Activated CD4-positive, alpha-beta T cell treated with anti-CD3 and anti-CD28 coated beads, Interleukin-2, amount 50 U/mL, for 1 hour (primary cell): ENCODE results near the gene VPS26A.
A peak's percentile ranks its signal among the peaks of the same experiment; 100 is the strongest.
"Not testable (repeated sequence)": the region's sequence is repeated elsewhere in the genome, so short reads cannot be mapped to it uniquely, and the experiment has no call there.

Experiments used
- DNase-seq: peaks from one replicate; pipeline ENCODE4 v3.0.0-alpha.2; 2020

The VPS26A gene

GRCh38 chr10:69103784-69104183 lies 20.2 kb upstream of the VPS26A start:
- DNase-seq, result no peak

- DNase-seq, result no peak
Observed at GRCh38 chr10:69104994-69105790, 18.8 kb upstream of the VPS26A start.

- DNase-seq, result no peak
Observed at GRCh38 chr10:69107176-69107490, 16.8 kb upstream of the VPS26A start.

- DNase-seq, result no peak
Observed at GRCh38 chr10:69107699-69108098, 16.3 kb upstream of the VPS26A start.

- DNase-seq, result no peak
Observed at GRCh38 chr10:69119896-69120295, 4.1 kb upstream of the VPS26A start.

- no peak for DNase-seq
Observed at GRCh38 chr10:69123306-69123746, 652 bp upstream of the VPS26A start.

GRCh38 chr10:69124563-69125268 lies 738 bp downstream of the VPS26A start:
- DNase-seq, result peak; percentile 41

GRCh38 chr10:69125554-69125953 lies 1.6 kb downstream of the VPS26A start:
- DNase-seq, result no peak

GRCh38 chr10:69130251-69130650 lies 6.3 kb downstream of the VPS26A start:
- DNase-seq, result no peak

GRCh38 chr10:69139961-69140360 lies 16.0 kb downstream of the VPS26A start:
- DNase-seq, result no peak

- no peak for DNase-seq
Observed at GRCh38 chr10:69141304-69141703, 17.3 kb downstream of the VPS26A start.

GRCh38 chr10:69142074-69142473 lies 18.1 kb downstream of the VPS26A start:
- not testable (repeated sequence) for DNase-seq

GRCh38 chr10:69142983-69143382 lies 19.0 kb downstream of the VPS26A start:
- no peak for DNase-seq

GRCh38 chr10:69145329-69145728 lies 21.4 kb downstream of the VPS26A start:
- DNase-seq, result no peak

GRCh38 chr10:69145864-69146263 lies 21.9 kb downstream of the VPS26A start:
- no peak for DNase-seq

GRCh38 chr10:69146759-69147158 lies 22.8 kb downstream of the VPS26A start:
- no peak for DNase-seq

GRCh38 chr10:69151984-69152383 lies 28.0 kb downstream of the VPS26A start:
- DNase-seq, result no peak

- no peak for DNase-seq
Observed at GRCh38 chr10:69153227-69153626, 29.2 kb downstream of the VPS26A start.

- DNase-seq, result no peak
Observed at GRCh38 chr10:69160809-69161241, 36.8 kb downstream of the VPS26A start.

- DNase-seq, result no peak
Observed at GRCh38 chr10:69168493-69168892, 44.5 kb downstream of the VPS26A start.

GRCh38 chr10:69172241-69172982 lies 48.4 kb downstream of the VPS26A start:
- no peak for DNase-seq

GRCh38 chr10:69175326-69175725 lies 51.3 kb downstream of the VPS26A start:
- DNase-seq, result not testable (repeated sequence)

GRCh38 chr10:69176823-69177222 lies 52.8 kb downstream of the VPS26A start:
- DNase-seq, result no peak
